ENCODE measurements around the gene TMEM205. TPM values are rescaled to one million over a fixed set of nuclear protein-coding genes. Genes with fewer than 3 reads are reported as not detected.

TMEM205 gene
- total RNA-seq, 4 donors from 2014 or later, result 177 to 222 (median 208) TPM

GRCh38 chr19:11364935-11365334, 18.9 kb upstream of the TMEM205 start:
- intact Hi-C loops (cut with DNase I; ENCODE audit: low total_unique reads), result no loop called here
- 60 to 78% methylated on average over 5 of the region's 5 CpGs for WGBS, 2 donors
- no peak overlapping the region for H3K4me3 ChIP-seq (ENCODE audit: low read depth, poor library complexity, severe bottlenecking)
- TF ChIP-seq, protein P1, sequence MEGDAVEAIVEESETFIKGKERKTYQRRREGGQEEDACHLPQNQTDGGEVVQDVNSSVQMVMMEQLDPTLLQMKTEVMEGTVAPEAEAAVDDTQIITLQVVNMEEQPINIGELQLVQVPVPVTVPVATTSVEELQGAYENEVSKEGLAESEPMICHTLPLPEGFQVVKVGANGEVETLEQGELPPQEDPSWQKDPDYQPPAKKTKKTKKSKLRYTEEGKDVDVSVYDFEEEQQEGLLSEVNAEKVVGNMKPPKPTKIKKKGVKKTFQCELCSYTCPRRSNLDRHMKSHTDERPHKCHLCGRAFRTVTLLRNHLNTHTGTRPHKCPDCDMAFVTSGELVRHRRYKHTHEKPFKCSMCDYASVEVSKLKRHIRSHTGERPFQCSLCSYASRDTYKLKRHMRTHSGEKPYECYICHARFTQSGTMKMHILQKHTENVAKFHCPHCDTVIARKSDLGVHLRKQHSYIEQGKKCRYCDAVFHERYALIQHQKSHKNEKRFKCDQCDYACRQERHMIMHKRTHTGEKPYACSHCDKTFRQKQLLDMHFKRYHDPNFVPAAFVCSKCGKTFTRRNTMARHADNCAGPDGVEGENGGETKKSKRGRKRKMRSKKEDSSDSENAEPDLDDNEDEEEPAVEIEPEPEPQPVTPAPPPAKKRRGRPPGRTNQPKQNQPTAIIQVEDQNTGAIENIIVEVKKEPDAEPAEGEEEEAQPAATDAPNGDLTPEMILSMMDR (IDR thresholded peaks at IDR 0.05), result no peak
- TF ChIP-seq POLR2A (IDR thresholded peaks at IDR 0.05), result no peak
- no peak for DNase-seq (ENCODE audit: low spot score in 2 of 2)

DNA sequence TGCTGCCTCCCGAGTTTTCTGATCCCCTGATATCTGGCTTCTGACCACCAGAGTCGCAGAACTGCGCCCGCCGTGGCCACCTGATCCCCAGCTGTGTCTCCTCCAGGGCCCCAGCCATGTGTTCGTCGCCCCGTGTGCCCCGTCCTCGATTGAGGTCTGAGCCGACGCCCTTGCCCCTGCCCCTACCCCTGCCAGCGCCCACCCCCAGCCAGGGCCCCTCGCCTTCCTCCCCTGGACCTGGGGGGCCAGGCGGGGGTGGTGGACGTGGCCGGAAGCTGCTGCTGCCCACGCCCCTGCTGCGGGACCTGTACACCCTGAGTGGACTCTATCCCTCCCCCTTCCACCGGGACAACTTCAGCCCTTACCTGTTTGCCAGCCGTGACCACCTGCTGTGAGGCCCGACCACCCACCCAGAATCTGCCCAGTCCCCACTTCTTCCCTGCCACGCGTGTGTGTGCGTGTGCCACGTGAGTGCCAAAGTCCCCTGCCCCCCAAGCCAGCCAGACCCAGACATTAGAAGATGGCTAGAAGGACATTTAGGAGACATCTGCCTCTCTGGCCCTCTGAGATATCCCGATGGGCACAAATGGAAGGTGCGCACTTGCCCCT, 18.3 kb upstream of the TMEM205 start:
- WGBS, 2 donors, result 92 to 95% methylated on average over 24 to 28 of the region's 28 CpGs
- DNase-seq (ENCODE audit: low spot score in 2 of 2), result no peak
- intact Hi-C loops (cut with DNase I; ENCODE audit: low total_unique reads), result no loop called here

GRCh38 chr19:11363881-11364280, 17.8 kb upstream of the TMEM205 start:
- 93 to 98% methylated on average over 8 to 10 of the region's 10 CpGs for WGBS, 2 donors
- DNase-seq (ENCODE audit: low spot score in 2 of 2), result no peak

More for the DNA sequence above, 18.3 kb upstream of the TMEM205 start:
- no peak overlapping the region for H3K4me3 ChIP-seq (ENCODE audit: low read depth, poor library complexity, severe bottlenecking)
- TF ChIP-seq, protein P1 (IDR thresholded peaks at IDR 0.05), result no peak
- TF ChIP-seq POLR2A (IDR thresholded peaks at IDR 0.05), result no peak

DNA sequence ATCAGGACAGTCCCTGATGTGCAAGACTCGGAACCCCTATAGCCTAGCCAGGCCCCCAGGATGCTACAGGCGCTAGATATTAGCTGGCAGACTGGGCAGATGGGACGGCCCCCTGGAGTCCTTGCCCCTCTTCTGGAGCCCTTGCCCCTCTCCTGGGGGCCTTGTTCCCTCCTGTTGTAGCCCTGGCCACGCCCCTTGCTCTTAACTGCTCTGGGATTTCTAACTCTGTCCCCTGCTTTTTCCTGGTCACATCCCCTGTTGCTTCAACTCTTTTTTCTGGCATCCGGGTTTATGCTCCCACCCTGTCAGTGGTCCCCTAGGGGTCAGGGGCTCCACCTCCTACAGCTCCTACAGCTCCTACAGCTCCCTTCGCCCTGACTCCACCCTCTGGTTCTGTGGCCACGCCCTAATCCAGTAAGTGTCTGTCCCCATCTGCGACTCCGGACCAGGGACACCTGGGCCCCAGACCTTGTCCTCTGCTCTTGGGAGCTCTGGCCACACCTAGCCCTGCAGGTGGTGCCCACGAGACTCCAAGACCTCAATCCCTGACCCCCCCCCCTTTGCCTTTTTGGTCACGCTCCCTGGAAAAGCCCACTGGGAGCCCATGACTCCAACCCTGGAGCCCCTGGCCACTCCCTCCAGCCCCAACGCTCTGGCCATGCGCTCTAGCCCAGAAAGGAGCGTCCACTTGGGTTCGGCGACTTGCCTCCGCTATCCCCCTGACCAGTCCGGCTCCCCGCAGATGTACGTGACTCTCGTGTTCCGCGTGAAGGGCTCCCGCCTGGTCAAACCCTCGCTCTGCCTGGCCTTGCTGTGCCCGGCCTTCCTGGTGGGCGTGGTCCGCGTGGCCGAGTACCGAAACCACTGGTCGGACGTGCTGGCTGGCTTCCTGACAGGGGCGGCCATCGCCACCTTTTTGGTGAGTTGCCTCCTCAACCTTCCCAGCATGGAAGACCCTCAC, 16.0 kb upstream of the TMEM205 start:
- no peak for DNase-seq (ENCODE audit: low spot score in 2 of 2)
- intact Hi-C loops (cut with DNase I; ENCODE audit: low total_unique reads), result no loop called here
- TF ChIP-seq, protein P1 (IDR thresholded peaks at IDR 0.05), result no peak
- no peak for TF ChIP-seq POLR2A (IDR thresholded peaks at IDR 0.05)
- 87 to 92% methylated on average over 31 to 35 of the region's 35 CpGs for WGBS, 2 donors
- H3K4me3 ChIP-seq (ENCODE audit: low read depth, poor library complexity, severe bottlenecking), result no peak overlapping the region

More at GRCh38 chr19:11363881-11364280, 17.8 kb upstream of the TMEM205 start:
- TF ChIP-seq, protein P1 (IDR thresholded peaks at IDR 0.05), result no peak
- no peak for TF ChIP-seq POLR2A (IDR thresholded peaks at IDR 0.05)
- no peak overlapping the region for H3K4me3 ChIP-seq (ENCODE audit: low read depth, poor library complexity, severe bottlenecking)
- intact Hi-C loops (cut with DNase I; ENCODE audit: low total_unique reads), result no loop called here

- WGBS, 2 donors, result 58 to 61% methylated on average over 24 to 43 of the region's 43 CpGs
- intact Hi-C loops (cut with DNase I; ENCODE audit: low total_unique reads), result no loop called here
- H3K4me3 ChIP-seq (ENCODE audit: low read depth, poor library complexity, severe bottlenecking), result no peak overlapping the region
- TF ChIP-seq, protein P1 (IDR thresholded peaks at IDR 0.05), result no peak
- TF ChIP-seq POLR2A (IDR thresholded peaks at IDR 0.05), result no peak
- no peak for DNase-seq (ENCODE audit: low spot score in 2 of 2)
Measured at GRCh38 chr19:11361037-11361770, 15.1 kb upstream of the TMEM205 start.

Data from lower leg skin (tissue), 4 donors.